ACC112 (cell line): Measurements from ENCODE around the gene CASQ1.

Source experiments
- H2AFZ ChIP-seq: fragments of 200-600 bp; sonication (generic); one replicate; pipeline ENCODE4 v1.6.0; 2017; ENCODE audit warnings: antibody characterized with exemption, low read length; ENCODE audit not compliant: unreplicated experiment
- H3K27ac ChIP-seq: fragments of 200-600 bp; sonication (generic); 2 replicates; pipeline ENCODE4 v1.5.1; 2014; ENCODE audit warnings: low read depth, mild to moderate bottlenecking, antibody characterized with exemption, low read length, moderate library complexity
- H3K27me3 ChIP-seq: fragments of 200-600 bp; sonication (generic); 2 replicates; pipeline ENCODE4 v1.6.1; 2014; ENCODE audit warnings: mild to moderate bottlenecking, antibody characterized with exemption, low read length, moderate library complexity, mixed read lengths; ENCODE audit not compliant: insufficient read depth
- H3K36me3 ChIP-seq: fragments of 200-600 bp; sonication (generic); 2 replicates; pipeline ENCODE4 v1.6.1; 2016; ENCODE audit warnings: mild to moderate bottlenecking, antibody characterized with exemption, low read length, moderate library complexity, mixed read lengths; ENCODE audit not compliant: insufficient read depth
- H3K4me1 ChIP-seq: fragments of 200-600 bp; sonication (generic); one replicate; pipeline ENCODE4 v1.6.1; 2016; ENCODE audit warnings: low read length, mixed read lengths; ENCODE audit not compliant: insufficient read depth, unreplicated experiment, control insufficient read depth
- H3K4me3 ChIP-seq: fragments of 200-600 bp; sonication (generic); 2 replicates; pipeline ENCODE4 v1.5.1; 2014; ENCODE audit warnings: mild to moderate bottlenecking, low read depth, low read length
- H3K79me2 ChIP-seq: fragments of 200-600 bp; sonication (generic); one replicate; pipeline ENCODE4 v1.6.0; 2016; ENCODE audit warnings: low read length; ENCODE audit not compliant: control insufficient read depth, unreplicated experiment, insufficient read depth

Gene CASQ1

DNA sequence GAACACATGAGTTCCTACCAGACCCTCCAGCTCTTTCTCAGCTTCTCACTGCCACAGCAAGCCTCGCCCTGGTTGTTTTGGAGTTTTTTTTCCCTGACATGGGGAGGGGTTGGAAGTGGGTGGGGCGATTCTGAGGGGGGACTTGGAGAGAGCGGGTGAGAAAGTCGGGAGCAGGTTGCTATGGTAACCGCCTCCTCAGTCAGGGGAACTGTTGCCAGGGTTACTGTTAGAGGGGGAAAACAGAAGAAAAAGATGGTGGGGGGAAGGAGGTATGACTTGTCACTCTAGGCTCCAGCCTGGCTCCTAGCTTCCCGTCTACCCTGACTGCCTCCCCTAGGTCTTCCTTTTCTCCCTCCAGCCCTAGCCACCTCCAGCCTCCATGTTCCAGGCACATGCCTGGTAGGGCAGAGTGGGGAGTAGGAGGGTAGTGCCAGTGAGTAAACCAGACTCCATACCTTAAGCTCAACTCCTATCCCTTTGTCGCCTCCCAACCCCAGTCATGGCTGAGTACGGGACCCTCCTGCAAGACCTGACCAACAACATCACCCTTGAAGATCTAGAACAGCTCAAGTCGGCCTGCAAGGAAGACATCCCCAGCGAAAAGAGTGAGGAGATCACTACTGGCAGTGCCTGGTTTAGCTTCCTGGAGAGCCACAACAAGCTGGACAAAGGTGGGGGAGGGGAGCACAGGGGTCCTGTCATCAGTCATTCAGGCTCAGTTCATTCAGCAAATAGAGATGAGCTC lies 20.8 kb downstream of the CASQ1 start:
- H2AFZ ChIP-seq = no peak overlapping the region
- H3K4me1 ChIP-seq = peaks cover 42% of the 10 kb centered on the region
- no peaks in the 10 kb centered on the region for H3K27me3 ChIP-seq
- H3K4me3 ChIP-seq = no peak overlapping the region
- peaks cover 57% of the 10 kb centered on the region for H3K79me2 ChIP-seq
- H3K27ac ChIP-seq = peak overlapping the region; percentile 46
- H3K36me3 ChIP-seq = peaks cover 25% of the 10 kb centered on the region; the same call in 1 of the 2 replicates

- peaks cover 32% of the 10 kb centered on the region for H3K4me1 ChIP-seq
- H3K4me3 ChIP-seq = no peak overlapping the region
- peaks cover 25% of the 10 kb centered on the region for H3K79me2 ChIP-seq
- H3K36me3 ChIP-seq = peaks cover 30% of the 10 kb centered on the region; the same call in 1 of the 2 replicates
- H3K27me3 ChIP-seq = no peaks in the 10 kb centered on the region
- no peak overlapping the region for H3K27ac ChIP-seq
- no peak overlapping the region for H2AFZ ChIP-seq
These were observed 24.2 kb downstream of the CASQ1 start for GRCh38 chr1:160214481-160215140.

DNA sequence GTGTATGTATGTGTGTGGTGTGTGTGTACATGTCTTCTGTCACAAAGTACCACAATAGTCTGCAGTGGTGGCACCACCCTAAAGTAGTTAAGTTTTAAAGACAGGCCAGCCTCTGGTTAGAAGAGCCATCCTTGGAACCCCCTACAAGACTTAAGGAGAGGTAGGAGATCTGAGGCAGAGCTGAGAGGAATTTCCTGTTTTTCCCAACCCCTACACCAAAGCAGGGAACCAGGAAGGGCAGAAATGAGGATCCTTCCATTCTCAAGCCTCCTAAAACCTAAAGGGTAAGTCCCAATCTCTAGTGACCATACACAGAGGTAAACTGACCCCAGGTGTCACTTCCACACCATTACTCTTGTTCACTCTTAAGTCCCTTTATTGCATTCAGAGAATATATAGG lies 25.9 kb downstream of the CASQ1 start:
- Histone ChIP-seq H3K79me2 (peaks cover 9% of the 10 kb centered on the region), H3K27me3 (no peaks in the 10 kb centered on the region), H3K27ac (no peak overlapping the region), H3K4me1 (peaks cover 21% of the 10 kb centered on the region), H2AFZ (no peak overlapping the region), H3K4me3 (no peak overlapping the region), H3K36me3 (peaks cover 36% of the 10 kb centered on the region; the same call in 1 of the 2 replicates)

DNA sequence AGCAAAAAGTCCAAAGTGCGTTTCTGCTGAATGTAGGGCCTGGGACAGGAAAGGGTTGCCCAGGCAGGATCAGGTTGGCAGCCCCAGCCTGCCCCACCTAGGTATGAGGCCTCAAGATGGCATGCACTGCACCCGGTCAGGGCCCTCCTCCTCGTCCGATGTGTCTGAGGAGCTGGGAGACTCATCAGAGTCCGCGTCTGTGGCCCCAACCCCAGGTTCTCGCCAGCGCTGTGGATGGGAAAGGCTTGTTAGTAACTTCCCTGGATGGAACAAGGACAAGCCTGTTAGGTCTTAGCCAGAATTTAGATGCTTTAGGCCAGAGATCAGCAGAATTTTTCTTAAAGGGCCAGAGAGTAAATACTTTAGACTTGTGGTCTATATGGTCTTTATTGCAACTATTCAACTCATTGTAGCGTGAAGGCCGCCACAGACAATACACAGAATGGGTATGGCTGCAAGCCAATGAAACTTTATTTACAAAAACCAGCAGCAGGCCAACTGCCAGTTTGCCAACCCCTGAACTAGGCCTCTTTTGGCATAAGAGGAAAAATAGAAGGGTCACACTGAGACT lies 27.2 kb downstream of the CASQ1 start:
- Histone ChIP-seq H3K4me1 (peaks cover 21% of the 10 kb centered on the region), H3K27me3 (no peaks in the 10 kb centered on the region), H2AFZ (no peak overlapping the region), H3K4me3 (no peak overlapping the region), H3K79me2 (peaks cover 5% of the 10 kb centered on the region), H3K27ac (peak overlapping the region; percentile 38), H3K36me3 (peaks cover 42% of the 10 kb centered on the region; the same call in 1 of the 2 replicates)

DNA sequence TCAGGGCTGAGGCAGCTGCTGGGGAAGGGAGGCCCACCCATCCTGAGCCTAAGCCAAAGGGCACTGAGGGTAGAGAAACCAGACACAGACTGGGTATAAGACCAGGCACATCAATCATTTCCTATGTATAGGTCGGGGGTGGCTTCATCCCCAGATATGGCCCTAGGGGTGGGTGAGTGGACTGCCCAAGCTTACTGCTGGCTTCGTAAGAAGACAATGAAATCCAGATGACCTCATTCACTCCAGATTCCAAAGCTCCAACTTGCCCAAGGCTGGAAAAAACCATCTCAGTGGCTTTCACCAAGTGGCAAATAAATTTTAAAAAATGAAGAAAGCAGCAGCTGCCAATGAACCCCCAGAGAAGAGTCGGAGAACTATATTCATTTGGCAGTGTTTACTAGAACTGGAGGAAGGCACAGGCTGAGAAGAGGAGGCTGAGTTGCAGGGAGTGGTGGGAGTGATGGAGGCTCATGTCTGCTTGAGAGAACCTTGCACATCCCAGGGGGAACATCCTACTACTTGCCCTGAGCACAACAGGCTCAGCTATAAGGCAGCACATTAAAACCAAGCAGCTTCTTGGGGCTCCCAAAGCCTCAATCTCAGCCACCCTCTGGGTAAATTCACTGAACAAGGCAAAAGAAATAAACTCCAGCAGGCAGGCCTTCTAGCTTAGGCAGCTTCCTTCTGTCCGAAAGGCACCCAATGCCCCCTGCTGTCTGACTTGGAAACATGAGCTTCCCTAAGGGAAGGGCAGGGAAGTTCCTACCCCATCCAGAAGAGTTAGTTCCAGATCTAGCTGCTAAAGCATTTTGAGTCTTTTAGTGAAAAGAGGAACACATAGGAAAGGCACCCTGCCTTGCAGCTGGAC lies 28.9 kb downstream of the CASQ1 start:
- Histone ChIP-seq H2AFZ (no peak overlapping the region), H3K36me3 (peaks cover 51% of the 10 kb centered on the region; the same call in 1 of the 2 replicates), H3K4me1 (peaks cover 21% of the 10 kb centered on the region), H3K79me2 (no peaks in the 10 kb centered on the region), H3K4me3 (no peak overlapping the region), H3K27me3 (no peaks in the 10 kb centered on the region), H3K27ac (peak overlapping the region; percentile 36; the same call in 1 of the 2 replicates)

- H3K36me3 ChIP-seq = peaks cover 52% of the 10 kb centered on the region; the same call in 1 of the 2 replicates
These were observed 29.9 kb downstream of the CASQ1 start for GRCh38 chr1:160220301-160220700.

DNA sequence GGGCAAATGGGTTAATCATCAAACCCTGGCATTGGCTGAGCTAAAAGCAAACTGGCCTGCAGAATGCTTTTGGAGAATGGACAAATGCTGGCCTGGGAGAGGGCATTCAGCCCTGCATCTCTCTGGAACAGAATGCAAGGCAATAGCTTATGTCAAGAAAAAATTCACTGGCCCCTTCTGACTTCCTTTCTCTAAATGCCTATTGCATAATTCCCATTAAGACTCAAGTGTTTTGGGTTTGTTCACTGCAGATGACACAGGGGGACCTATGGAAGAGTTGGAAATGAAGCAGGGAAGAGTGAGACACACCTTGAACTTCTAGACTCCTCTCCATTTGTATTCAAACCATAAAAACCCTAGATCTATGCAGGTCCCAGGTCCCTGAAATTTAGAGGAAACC lies 30.7 kb downstream of the CASQ1 start:
- Histone ChIP-seq H3K27me3 (no peaks in the 10 kb centered on the region), H3K79me2 (no peaks in the 10 kb centered on the region), H2AFZ (no peak overlapping the region), H3K4me1 (peaks cover 21% of the 10 kb centered on the region), H3K36me3 (peaks cover 44% of the 10 kb centered on the region; the same call in 1 of the 2 replicates), H3K27ac (no peak overlapping the region), H3K4me3 (no peak overlapping the region)

More at GRCh38 chr1:160220301-160220700, 29.9 kb downstream of the CASQ1 start:
- Histone ChIP-seq H3K79me2 (no peaks in the 10 kb centered on the region), H3K4me3 (no peak overlapping the region), H3K4me1 (peaks cover 21% of the 10 kb centered on the region), H3K27me3 (no peaks in the 10 kb centered on the region), H2AFZ (no peak overlapping the region), H3K27ac (no peak overlapping the region)

- Histone ChIP-seq H3K4me1 (peaks cover 16% of the 10 kb centered on the region), H3K27ac (no peak overlapping the region), H3K27me3 (no peaks in the 10 kb centered on the region), H3K36me3 (peaks cover 53% of the 10 kb centered on the region), H3K79me2 (no peaks in the 10 kb centered on the region), H2AFZ (no peak overlapping the region), H3K4me3 (no peak overlapping the region)
These were observed 32.2 kb downstream of the CASQ1 start for GRCh38 chr1:160222546-160222945.

DNA sequence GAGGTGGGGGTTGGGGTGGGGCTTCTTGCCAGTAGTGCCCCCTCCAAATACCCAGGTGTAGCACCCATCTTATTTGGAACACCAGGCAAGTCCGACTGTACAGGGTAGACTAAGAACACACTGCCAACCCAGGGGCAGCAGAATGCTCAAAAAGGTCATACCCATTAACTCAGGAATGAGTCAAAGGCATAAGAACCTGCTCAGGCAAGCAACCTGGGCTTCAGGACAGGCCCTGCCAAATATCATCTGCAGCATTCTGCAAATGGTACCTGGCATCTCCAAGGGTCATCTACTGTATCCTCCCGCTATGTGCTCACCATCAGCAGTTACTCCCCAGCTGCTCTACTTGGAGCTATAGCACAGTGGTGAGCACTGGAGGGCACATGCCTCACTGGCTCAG lies 34.2 kb downstream of the CASQ1 start:
- Histone ChIP-seq H3K4me1 (no peaks in the 10 kb centered on the region), H3K4me3 (no peak overlapping the region), H2AFZ (no peak overlapping the region), H3K36me3 (peaks cover 51% of the 10 kb centered on the region), H3K27me3 (no peaks in the 10 kb centered on the region), H3K27ac (no peak overlapping the region), H3K79me2 (no peaks in the 10 kb centered on the region)

- peaks cover 51% of the 10 kb centered on the region for H3K36me3 ChIP-seq
- no peaks in the 10 kb centered on the region for H3K79me2 ChIP-seq
- H3K4me3 ChIP-seq = no peak overlapping the region
- H2AFZ ChIP-seq = no peak overlapping the region
- H3K27ac ChIP-seq = no peak overlapping the region
- no peaks in the 10 kb centered on the region for H3K4me1 ChIP-seq
- H3K27me3 ChIP-seq = no peaks in the 10 kb centered on the region
These were observed 35.0 kb downstream of the CASQ1 start for GRCh38 chr1:160225345-160225744.
